ENCODE measurements around the gene TTLL9.

GRCh38 chr20:31844737-31845299, 25.6 kb upstream of the TTLL9 start:
- no peak for TF ChIP-seq CTCF (IDR thresholded peaks at IDR 0.05)
- TF ChIP-seq EZH2 (IDR thresholded peaks at IDR 0.05; ENCODE audit: borderline replicate concordance, insufficient read depth, low read depth, low read length, poor library complexity, severe bottlenecking) = no peak

All from B cell (primary cell).